Prostate gland (tissue), 2 donors: ENCODE results near the gene KMT2C. TPM values are rescaled to one million over a fixed set of nuclear protein-coding genes. Genes with fewer than 3 reads are reported as not detected.
"Not testable (repeated sequence)": the region's sequence is repeated elsewhere in the genome, so short reads cannot be mapped to it uniquely, and the experiment has no call there.

Experiments used
- DNase-seq: peaks from one replicate; pipeline ENCODE4 v3.0.0-alpha.2; 2019; ENCODE audit warnings: low spot score
- H3K27ac ChIP-seq, 2 donors: fragments of 200-600 bp; sonication (generic); 2 replicates each; pipeline ENCODE4 v1.5.1; 2017 to 2019
- H3K27me3 ChIP-seq: fragments of 200-600 bp; sonication (generic); replicated peaks from 2 replicates; pipeline ENCODE4 v1.5.1; 2019; ENCODE audit not compliant: insufficient read depth
- H3K36me3 ChIP-seq, 2 donors: fragments of 200-600 bp; sonication (generic); 1 replicate in 1 of 2; 2 replicates in 1 of 2; pipeline versions ENCODE4 v1.5.1 to v1.8.1; 2017 to 2019
- H3K4me1 ChIP-seq: fragments of 200-600 bp; sonication (generic); replicated peaks from 2 replicates; pipeline ENCODE4 v1.5.1; 2019
- H3K4me3 ChIP-seq, 2 donors: fragments of 200-600 bp; sonication (generic); 2 replicates each; pipeline ENCODE4 v1.5.1; 2017 to 2019
- H3K9me3 ChIP-seq: fragments of 200-600 bp; sonication (generic); 2 replicates; pipeline ENCODE4 v1.5.1; 2017
- POLR2A ChIP-seq: fragments of 450-650 bp; IDR thresholded peaks from one replicate; pipeline ENCODE4 v1.6.1; 2016; ENCODE audit warnings: antibody characterized with exemption, mild to moderate bottlenecking
- POLR2AphosphoS5 ChIP-seq: sonication (generic); formaldehyde crosslinking; IDR thresholded peaks from one replicate; pipeline ENCODE4 v1.6.1; 2017; ENCODE audit warnings: antibody characterized with exemption
- WGBS: methylation state at CpG from one replicate; pipeline ENCODE4 v1.1.5; 2018; 5-methylcytosine and 5-hydroxymethylcytosine counted together
- intact Hi-C: fragments of 100-400 bp; cut with DNase I; formaldehyde crosslinking; loops from one replicate; pipeline ENCODE4 v1.14.2; 2022
- total RNA-seq, 2 donors: library from RNA; depleted of rRNA; stranded (reverse); fragments of >200 nt; gene quantifications; one replicate each; pipeline ENCODE4 v1.1.0, GENCODE V29; 2016
- TF ChIP-seq, protein P1 (sequence below), 4 experiments: fragments of 200-600 bp in 2 of 4; fragments of 450-650 bp in 2 of 4; sonication (generic) in 2 of 4; IDR thresholded peaks; 1 replicate in 3 of 4; 2 replicates in 1 of 4; pipeline ENCODE4 v1.5.1; 2016 to 2019; ENCODE audit warnings: antibody characterized with exemption in 4 of 4, mild to moderate bottlenecking in 2 of 4, moderate library complexity in 2 of 4

The KMT2C gene
- total RNA-seq, 2 donors from 2014 or later, result 70.8 to 118 TPM

DNA sequence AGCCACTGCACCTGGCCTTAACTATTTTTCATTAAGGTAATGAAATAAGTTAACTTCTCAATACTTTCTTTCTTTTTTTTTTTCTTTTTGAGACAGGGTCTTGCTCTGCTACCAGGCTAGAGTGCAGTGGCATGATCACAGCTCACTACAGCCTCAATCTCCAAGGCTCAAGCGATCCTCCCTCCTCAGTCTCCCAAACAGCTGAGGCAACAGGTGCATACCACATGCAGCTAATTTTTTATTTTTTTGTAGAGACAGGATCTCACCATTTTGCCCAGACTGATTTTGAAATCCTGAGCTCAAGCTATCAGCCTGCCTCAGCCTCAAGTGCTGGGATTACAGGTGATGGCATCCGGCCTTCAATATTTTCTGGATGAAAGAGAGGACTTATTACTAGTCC lies 21.0 kb downstream of the KMT2C start:
- 91% methylated on average over 2 of the region's 2 CpGs for WGBS

DNA sequence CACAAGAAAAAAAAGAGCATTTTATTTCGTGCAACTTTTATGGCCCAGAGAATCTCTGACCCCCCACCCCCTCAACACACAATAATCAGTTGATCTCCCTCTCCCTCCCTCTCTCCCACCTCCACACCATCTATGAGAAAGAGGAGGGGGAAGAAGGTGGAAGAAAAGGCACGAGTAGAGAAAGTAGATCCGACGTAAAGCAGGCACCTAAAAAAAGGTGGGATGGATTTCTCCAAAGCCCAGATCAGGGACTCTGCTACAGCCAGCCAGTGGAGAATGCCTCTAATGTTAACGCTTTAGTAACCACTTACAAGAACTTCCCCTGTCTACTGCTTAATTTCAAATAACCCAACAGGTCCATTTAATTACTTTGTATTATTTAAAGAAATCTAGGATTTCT lies 24.4 kb downstream of the KMT2C start:
- H3K27ac ChIP-seq, result no peak overlapping the region
- TF ChIP-seq POLR2AphosphoS5 (no peak), POLR2A (no peak)
- TF ChIP-seq, protein P1, sequence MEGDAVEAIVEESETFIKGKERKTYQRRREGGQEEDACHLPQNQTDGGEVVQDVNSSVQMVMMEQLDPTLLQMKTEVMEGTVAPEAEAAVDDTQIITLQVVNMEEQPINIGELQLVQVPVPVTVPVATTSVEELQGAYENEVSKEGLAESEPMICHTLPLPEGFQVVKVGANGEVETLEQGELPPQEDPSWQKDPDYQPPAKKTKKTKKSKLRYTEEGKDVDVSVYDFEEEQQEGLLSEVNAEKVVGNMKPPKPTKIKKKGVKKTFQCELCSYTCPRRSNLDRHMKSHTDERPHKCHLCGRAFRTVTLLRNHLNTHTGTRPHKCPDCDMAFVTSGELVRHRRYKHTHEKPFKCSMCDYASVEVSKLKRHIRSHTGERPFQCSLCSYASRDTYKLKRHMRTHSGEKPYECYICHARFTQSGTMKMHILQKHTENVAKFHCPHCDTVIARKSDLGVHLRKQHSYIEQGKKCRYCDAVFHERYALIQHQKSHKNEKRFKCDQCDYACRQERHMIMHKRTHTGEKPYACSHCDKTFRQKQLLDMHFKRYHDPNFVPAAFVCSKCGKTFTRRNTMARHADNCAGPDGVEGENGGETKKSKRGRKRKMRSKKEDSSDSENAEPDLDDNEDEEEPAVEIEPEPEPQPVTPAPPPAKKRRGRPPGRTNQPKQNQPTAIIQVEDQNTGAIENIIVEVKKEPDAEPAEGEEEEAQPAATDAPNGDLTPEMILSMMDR (IDR thresholded peaks at IDR 0.05), result no peak
- no peaks in the 10 kb centered on the region for H3K36me3 ChIP-seq
- no peak for DNase-seq
- WGBS, result 20% methylated on average over 5 of the region's 5 CpGs
- no peaks in the 10 kb centered on the region for H3K27me3 ChIP-seq
- H3K9me3 ChIP-seq, result no peaks in the 10 kb centered on the region
- no peaks in the 10 kb centered on the region for H3K4me1 ChIP-seq
- no peak overlapping the region for H3K4me3 ChIP-seq
- intact Hi-C loops, result no loop called here

More for the DNA sequence above, 21.0 kb downstream of the KMT2C start:
- no peaks in the 10 kb centered on the region for H3K36me3 ChIP-seq
- no peaks in the 10 kb centered on the region for H3K27me3 ChIP-seq
- H3K9me3 ChIP-seq, result no peaks in the 10 kb centered on the region
- H3K27ac ChIP-seq, result no peak overlapping the region
- DNase-seq, result no peak
- H3K4me3 ChIP-seq, result no peak overlapping the region
- no peaks in the 10 kb centered on the region for H3K4me1 ChIP-seq
- intact Hi-C loops, result no loop called here
- TF ChIP-seq POLR2AphosphoS5 (no peak), POLR2A (no peak)
- TF ChIP-seq, protein P1 (IDR thresholded peaks at IDR 0.05), result no peak

DNA sequence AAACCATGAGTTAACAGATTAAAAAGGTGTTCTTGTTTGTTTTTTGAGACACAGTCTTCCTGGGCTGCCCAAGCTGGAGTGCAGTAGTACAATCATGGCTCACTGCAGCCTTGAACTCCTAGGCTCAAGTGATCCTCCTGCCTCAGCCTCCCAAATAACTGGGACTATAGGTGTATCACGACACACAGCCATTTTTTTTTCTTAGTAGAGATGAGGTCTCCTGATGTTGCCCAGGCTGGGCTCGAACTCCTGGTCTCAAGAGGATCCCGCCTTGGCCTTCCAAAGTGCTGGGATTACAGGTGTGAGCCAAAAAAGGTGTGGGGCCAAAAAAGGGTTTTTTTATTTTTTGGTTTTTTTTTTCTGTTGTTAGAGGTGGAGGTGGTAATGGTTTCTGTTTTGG lies 29.3 kb downstream of the KMT2C start:
- no peak overlapping the region for H3K4me3 ChIP-seq
- no peak overlapping the region for H3K27ac ChIP-seq
- no peaks in the 10 kb centered on the region for H3K4me1 ChIP-seq
- intact Hi-C loops, result no loop called here
- TF ChIP-seq, protein P1 (IDR thresholded peaks at IDR 0.05), result no peak
- TF ChIP-seq POLR2AphosphoS5 (no peak), POLR2A (no peak)
- H3K27me3 ChIP-seq, result no peaks in the 10 kb centered on the region
- DNase-seq, result no peak
- H3K9me3 ChIP-seq, result no peaks in the 10 kb centered on the region
- WGBS, result 20% methylated on average over 3 of the region's 3 CpGs
- H3K36me3 ChIP-seq, result no peaks in the 10 kb centered on the region

DNA sequence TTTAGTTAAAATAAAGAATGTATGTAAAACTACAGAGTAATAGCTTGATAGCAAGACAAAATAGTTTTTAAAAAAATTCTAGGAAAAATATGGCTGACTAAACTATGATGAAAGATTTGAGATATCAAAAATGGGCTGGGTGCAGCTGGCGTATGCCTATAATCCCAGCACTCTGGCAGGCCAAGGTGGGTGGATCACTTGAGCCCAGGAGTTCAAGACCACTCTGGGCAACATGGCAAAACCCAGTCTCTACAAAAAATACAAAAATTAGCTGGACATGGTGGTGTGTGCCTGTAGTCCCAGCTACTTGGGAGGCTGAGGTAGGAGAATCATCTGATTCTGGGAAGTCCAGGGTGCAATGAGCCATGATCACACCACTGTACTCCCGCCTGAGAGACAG lies 29.8 kb downstream of the KMT2C start:
- H3K27ac ChIP-seq, H3K4me3 ChIP-seq, H3K4me1 ChIP-seq, H3K36me3 ChIP-seq, intact Hi-C loops, H3K27me3 ChIP-seq, H3K9me3 ChIP-seq, DNase-seq: not testable (repeated sequence)
- WGBS, result 53% methylated on average over 2 of the region's 2 CpGs

DNA sequence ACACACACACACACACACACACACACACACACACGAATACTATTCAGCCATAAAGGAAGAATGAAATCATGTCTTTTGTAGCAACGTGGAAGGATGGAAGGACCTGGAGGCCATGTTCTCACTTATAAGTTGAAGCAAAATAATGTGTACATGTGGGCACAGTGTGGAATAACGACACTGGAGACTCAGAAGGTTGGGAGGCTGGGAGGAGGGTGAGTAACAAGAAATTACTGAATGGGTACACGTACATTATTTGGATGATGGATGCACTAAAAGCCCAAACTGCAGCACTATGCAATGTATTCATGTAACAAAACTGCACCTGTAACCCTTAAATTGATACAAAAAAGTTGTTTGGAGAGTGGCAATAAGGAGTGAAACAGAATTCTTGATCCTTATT lies 32.1 kb downstream of the KMT2C start:
- intact Hi-C loops, result no loop called here
- H3K27ac ChIP-seq, result no peak overlapping the region
- H3K9me3 ChIP-seq, result no peaks in the 10 kb centered on the region
- no peaks in the 10 kb centered on the region for H3K27me3 ChIP-seq
- no peak overlapping the region for H3K4me3 ChIP-seq
- H3K4me1 ChIP-seq, result no peaks in the 10 kb centered on the region
- WGBS, result 48% methylated on average over 4 of the region's 4 CpGs
- H3K36me3 ChIP-seq, result no peaks in the 10 kb centered on the region
- TF ChIP-seq POLR2AphosphoS5 (no peak), POLR2A (no peak)
- TF ChIP-seq, protein P1 (IDR thresholded peaks at IDR 0.05), result no peak
- DNase-seq, result no peak
